Measurements from ENCODE around the gene NFE2L3. TPM values are rescaled to one million over a fixed set of nuclear protein-coding genes. Genes with fewer than 3 reads are reported as not detected.

NFE2L3 gene
- total RNA-seq, 1 donor from 2014 or later: 4.8 TPM

GRCh38 chr7:26195867-26196657 is 44.1 kb downstream of the NFE2L3 start:
- ATAC-seq (no peak), DNase-seq (no peak)
- no peaks in the 10 kb centered on the region for H3K9me3 ChIP-seq
- intact Hi-C loops (cut with DNase I): no loop called here
- H3K36me3 ChIP-seq: peaks cover 72% of the 10 kb centered on the region
- no peaks in the 10 kb centered on the region for H3K27me3 ChIP-seq (ENCODE audit: low read depth)
- H3K4me3 ChIP-seq: peak overlapping the region; percentile 83
- no peak overlapping the region for H3K27ac ChIP-seq
- H3K4me1 ChIP-seq: peaks cover 64% of the 10 kb centered on the region
- no peak for TF ChIP-seq CTCF (IDR thresholded peaks at IDR 0.05)

GRCh38 chr7:26197153-26198115 is 45.4 kb downstream of the NFE2L3 start:
- Histone ChIP-seq H3K27ac (peak overlapping the region; percentile 43), H3K4me1 (peaks cover 53% of the 10 kb centered on the region), H3K4me3 (peak overlapping the region; percentile 83), H3K36me3 (peaks cover 58% of the 10 kb centered on the region), H3K27me3 (ENCODE audit: low read depth) (no peaks in the 10 kb centered on the region), H3K9me3 (no peaks in the 10 kb centered on the region)
- intact Hi-C loops (cut with DNase I): no loop called here
- TF ChIP-seq CTCF (IDR thresholded peaks at IDR 0.05): no peak
- ATAC-seq: no peak
- DNase-seq: no peak

- H3K36me3 ChIP-seq: peaks cover 50% of the 10 kb centered on the region
- peak; percentile 68 for TF ChIP-seq CTCF (IDR thresholded peaks at IDR 0.05)
- peak overlapping the region; percentile 99 for H3K27ac ChIP-seq
- DNase-seq (no peak), ATAC-seq (no peak)
- H3K4me3 ChIP-seq: peak overlapping the region; percentile 83
- H3K4me1 ChIP-seq: peaks cover 52% of the 10 kb centered on the region
- H3K9me3 ChIP-seq: no peaks in the 10 kb centered on the region
- no peaks in the 10 kb centered on the region for H3K27me3 ChIP-seq (ENCODE audit: low read depth)
- intact Hi-C loops (cut with DNase I): no loop called here
Measured at GRCh38 chr7:26198133-26198780, 46.3 kb downstream of the NFE2L3 start.

- ATAC-seq: no peak
- TF ChIP-seq CTCF (IDR thresholded peaks at IDR 0.05): no peak
- no peak for DNase-seq
- intact Hi-C loops (cut with DNase I): no loop called here
- Histone ChIP-seq H3K36me3 (peaks cover 45% of the 10 kb centered on the region), H3K27me3 (ENCODE audit: low read depth) (no peaks in the 10 kb centered on the region), H3K9me3 (no peaks in the 10 kb centered on the region), H3K27ac (peak overlapping the region; percentile 99), H3K4me3 (peak overlapping the region; percentile 83), H3K4me1 (peaks cover 52% of the 10 kb centered on the region)
Measured at GRCh38 chr7:26198781-26199169, 46.8 kb downstream of the NFE2L3 start.
